Fibroblast of mammary gland (primary cell): Measurements from ENCODE around the gene ADGRV1.

Experiments
- DNase-seq: peaks from one replicate; pipeline ENCODE4 v3.0.0-alpha.2; 2010; ENCODE audit warnings: low read depth
- H3K4me3 ChIP-seq: 2 replicates; pipeline ENCODE4 v1.5.1; 2011; ENCODE audit warnings: low read depth, mild to moderate bottlenecking, low read length, moderate library complexity; ENCODE audit not compliant: control insufficient read depth
- CTCF ChIP-seq: conservative IDR thresholded peaks from 2 replicates; pipeline ENCODE4 v1.5.1; 2011; ENCODE audit warnings: low read depth, low read length, inconsistent platforms; ENCODE audit not compliant: control insufficient read depth, insufficient read depth

ADGRV1 gene

GRCh38 chr5:91095786-91096385 lies 537.3 kb downstream of the ADGRV1 start:
- no peak overlapping the region for H3K4me3 ChIP-seq
- no peak for TF ChIP-seq CTCF
- DNase-seq = no peak

- no peak for TF ChIP-seq CTCF
- H3K4me3 ChIP-seq = no peak overlapping the region
- DNase-seq = no peak
Measured at GRCh38 chr5:91098541-91098940, 539.9 kb downstream of the ADGRV1 start.

- peak; percentile 86 for DNase-seq
- peak; percentile 89 for TF ChIP-seq CTCF
Measured at GRCh38 chr5:91101600-91102379, 543.2 kb downstream of the ADGRV1 start.

GRCh38 chr5:91103353-91104061 lies 544.9 kb downstream of the ADGRV1 start:
- TF ChIP-seq CTCF = no peak
- no peak overlapping the region for H3K4me3 ChIP-seq
- DNase-seq = peak; percentile 69

More at GRCh38 chr5:91101600-91102379, 543.2 kb downstream of the ADGRV1 start:
- H3K4me3 ChIP-seq = no peak overlapping the region

- no peak for DNase-seq
- no peak for TF ChIP-seq CTCF
- H3K4me3 ChIP-seq = no peak overlapping the region
Measured at GRCh38 chr5:91104062-91104448, 545.5 kb downstream of the ADGRV1 start.

- no peak overlapping the region for H3K4me3 ChIP-seq
- DNase-seq = no peak
- TF ChIP-seq CTCF = no peak
Measured at GRCh38 chr5:91106842-91107511, 548.4 kb downstream of the ADGRV1 start.
